GM23338 (cell line): ENCODE data around the gene PTPN13.

Source experiments
- CREB1 ChIP-seq: fragments of 250-450 bp; sonication (Bioruptor Pico); IDR thresholded peaks from 2 replicates; pipeline ENCODE4 v1.5.0; 2020; ENCODE audit warnings: low read depth, mild to moderate bottlenecking, moderate library complexity
- EZH2 ChIP-seq: fragments of 200-600 bp; sonication (generic); IDR thresholded peaks from one replicate; pipeline ENCODE4 v1.8.0; 2017; ENCODE audit warnings: antibody characterized with exemption, mild to moderate bottlenecking, low read depth; ENCODE audit not compliant: unreplicated experiment
- EZH2phosphoT487 ChIP-seq: fragments of 200-600 bp; sonication (generic); IDR thresholded peaks from one replicate; pipeline ENCODE4 v1.8.1; 2018; ENCODE audit warnings: antibody characterized with exemption; ENCODE audit not compliant: unreplicated experiment
- JUNB ChIP-seq: IDR thresholded peaks from one replicate; pipeline ENCODE4 v1.6.1; 2016; ENCODE audit warnings: antibody characterized with exemption; ENCODE audit not compliant: unreplicated experiment
- NANOG ChIP-seq: IDR thresholded peaks from 2 replicates; pipeline ENCODE4 v1.6.1; 2016; ENCODE audit warnings: antibody characterized with exemption, borderline replicate concordance
- POLR2AphosphoS5 ChIP-seq: IDR thresholded peaks from 2 replicates; pipeline ENCODE4 v1.6.1; 2016; ENCODE audit warnings: antibody characterized with exemption, low read depth
- STAT1 ChIP-seq: IDR thresholded peaks from one replicate; pipeline ENCODE4 v1.6.1; 2016; ENCODE audit warnings: antibody characterized with exemption; ENCODE audit not compliant: unreplicated experiment
- ZNF114 ChIP-seq: fragments of 250-450 bp; sonication (Bioruptor Pico); IDR thresholded peaks from 2 replicates; pipeline ENCODE4 v1.5.0; 2020; ENCODE audit warnings: mild to moderate bottlenecking, moderate library complexity
- ZNF331 ChIP-seq: fragments of 250-450 bp; sonication (Bioruptor Pico); IDR thresholded peaks from 2 replicates; pipeline ENCODE4 v1.5.0; 2020; ENCODE audit warnings: low read depth, mild to moderate bottlenecking, moderate library complexity
- TF ChIP-seq, protein P1 (sequence below), 2 experiments: fragments of 200-600 bp in 1 of 2; sonication (generic) in 1 of 2; conservative IDR thresholded peaks; 2 replicates each; pipeline versions ENCODE4 v1.5.1 to v1.6.1; 2016 to 2017; ENCODE audit warnings: antibody characterized with exemption in 2 of 2, low read depth in 2 of 2, mild to moderate bottlenecking in 2 of 2, moderate library complexity in 1 of 2
- TF ChIP-seq, protein P2 (sequence below): IDR thresholded peaks from one replicate; pipeline ENCODE4 v1.6.1; 2018; ENCODE audit warnings: antibody characterized with exemption; ENCODE audit not compliant: unreplicated experiment
- TF ChIP-seq, protein P3 (sequence below): fragments of 250-450 bp; sonication (Bioruptor Pico); IDR thresholded peaks from 2 replicates; pipeline ENCODE4 v1.5.0; 2020; ENCODE audit warnings: mild to moderate bottlenecking, moderate library complexity
- TF ChIP-seq, protein P4 (sequence below): IDR thresholded peaks from 2 replicates; pipeline ENCODE4 v1.6.1; 2016; ENCODE audit warnings: antibody characterized with exemption

DNA sequence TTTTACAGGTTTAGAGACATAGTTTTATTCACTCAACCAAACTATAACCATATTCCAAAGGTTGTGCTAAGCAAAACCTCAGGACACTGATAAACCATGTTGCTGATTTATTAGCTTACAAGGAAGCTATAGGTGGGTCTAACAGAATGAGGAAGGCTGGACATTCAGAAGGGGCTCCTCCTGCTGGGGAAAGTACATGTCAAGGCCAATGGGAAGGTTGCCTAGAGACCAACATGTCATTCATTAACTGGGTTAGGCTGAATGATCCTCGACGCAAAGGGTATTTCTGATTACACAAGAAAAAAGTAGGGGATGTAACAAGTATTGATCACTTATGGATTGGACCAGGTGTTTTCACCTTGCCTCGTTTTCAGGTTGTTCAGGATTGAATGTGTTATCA lies 224.7 kb downstream of the PTPN13 start:
- TF ChIP-seq, protein P1, sequence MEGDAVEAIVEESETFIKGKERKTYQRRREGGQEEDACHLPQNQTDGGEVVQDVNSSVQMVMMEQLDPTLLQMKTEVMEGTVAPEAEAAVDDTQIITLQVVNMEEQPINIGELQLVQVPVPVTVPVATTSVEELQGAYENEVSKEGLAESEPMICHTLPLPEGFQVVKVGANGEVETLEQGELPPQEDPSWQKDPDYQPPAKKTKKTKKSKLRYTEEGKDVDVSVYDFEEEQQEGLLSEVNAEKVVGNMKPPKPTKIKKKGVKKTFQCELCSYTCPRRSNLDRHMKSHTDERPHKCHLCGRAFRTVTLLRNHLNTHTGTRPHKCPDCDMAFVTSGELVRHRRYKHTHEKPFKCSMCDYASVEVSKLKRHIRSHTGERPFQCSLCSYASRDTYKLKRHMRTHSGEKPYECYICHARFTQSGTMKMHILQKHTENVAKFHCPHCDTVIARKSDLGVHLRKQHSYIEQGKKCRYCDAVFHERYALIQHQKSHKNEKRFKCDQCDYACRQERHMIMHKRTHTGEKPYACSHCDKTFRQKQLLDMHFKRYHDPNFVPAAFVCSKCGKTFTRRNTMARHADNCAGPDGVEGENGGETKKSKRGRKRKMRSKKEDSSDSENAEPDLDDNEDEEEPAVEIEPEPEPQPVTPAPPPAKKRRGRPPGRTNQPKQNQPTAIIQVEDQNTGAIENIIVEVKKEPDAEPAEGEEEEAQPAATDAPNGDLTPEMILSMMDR (conservative IDR thresholded peaks at IDR 0.05; ENCODE audit: low read depth in 2 of 2), result peak; percentile 45 to 50
- TF ChIP-seq POLR2AphosphoS5 (no peak), CREB1 (CRISPR knock-in tag) (no peak), EZH2 (no peak), JUNB (no peak), ZNF331 (CRISPR knock-in tag) (no peak), EZH2phosphoT487 (no peak), ZNF114 (CRISPR knock-in tag) (no peak), NANOG (no peak), STAT1 (no peak)
- TF ChIP-seq, protein P2, sequence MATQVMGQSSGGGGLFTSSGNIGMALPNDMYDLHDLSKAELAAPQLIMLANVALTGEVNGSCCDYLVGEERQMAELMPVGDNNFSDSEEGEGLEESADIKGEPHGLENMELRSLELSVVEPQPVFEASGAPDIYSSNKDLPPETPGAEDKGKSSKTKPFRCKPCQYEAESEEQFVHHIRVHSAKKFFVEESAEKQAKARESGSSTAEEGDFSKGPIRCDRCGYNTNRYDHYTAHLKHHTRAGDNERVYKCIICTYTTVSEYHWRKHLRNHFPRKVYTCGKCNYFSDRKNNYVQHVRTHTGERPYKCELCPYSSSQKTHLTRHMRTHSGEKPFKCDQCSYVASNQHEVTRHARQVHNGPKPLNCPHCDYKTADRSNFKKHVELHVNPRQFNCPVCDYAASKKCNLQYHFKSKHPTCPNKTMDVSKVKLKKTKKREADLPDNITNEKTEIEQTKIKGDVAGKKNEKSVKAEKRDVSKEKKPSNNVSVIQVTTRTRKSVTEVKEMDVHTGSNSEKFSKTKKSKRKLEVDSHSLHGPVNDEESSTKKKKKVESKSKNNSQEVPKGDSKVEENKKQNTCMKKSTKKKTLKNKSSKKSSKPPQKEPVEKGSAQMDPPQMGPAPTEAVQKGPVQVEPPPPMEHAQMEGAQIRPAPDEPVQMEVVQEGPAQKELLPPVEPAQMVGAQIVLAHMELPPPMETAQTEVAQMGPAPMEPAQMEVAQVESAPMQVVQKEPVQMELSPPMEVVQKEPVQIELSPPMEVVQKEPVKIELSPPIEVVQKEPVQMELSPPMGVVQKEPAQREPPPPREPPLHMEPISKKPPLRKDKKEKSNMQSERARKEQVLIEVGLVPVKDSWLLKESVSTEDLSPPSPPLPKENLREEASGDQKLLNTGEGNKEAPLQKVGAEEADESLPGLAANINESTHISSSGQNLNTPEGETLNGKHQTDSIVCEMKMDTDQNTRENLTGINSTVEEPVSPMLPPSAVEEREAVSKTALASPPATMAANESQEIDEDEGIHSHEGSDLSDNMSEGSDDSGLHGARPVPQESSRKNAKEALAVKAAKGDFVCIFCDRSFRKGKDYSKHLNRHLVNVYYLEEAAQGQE, result no peak
- TF ChIP-seq, protein P3, sequence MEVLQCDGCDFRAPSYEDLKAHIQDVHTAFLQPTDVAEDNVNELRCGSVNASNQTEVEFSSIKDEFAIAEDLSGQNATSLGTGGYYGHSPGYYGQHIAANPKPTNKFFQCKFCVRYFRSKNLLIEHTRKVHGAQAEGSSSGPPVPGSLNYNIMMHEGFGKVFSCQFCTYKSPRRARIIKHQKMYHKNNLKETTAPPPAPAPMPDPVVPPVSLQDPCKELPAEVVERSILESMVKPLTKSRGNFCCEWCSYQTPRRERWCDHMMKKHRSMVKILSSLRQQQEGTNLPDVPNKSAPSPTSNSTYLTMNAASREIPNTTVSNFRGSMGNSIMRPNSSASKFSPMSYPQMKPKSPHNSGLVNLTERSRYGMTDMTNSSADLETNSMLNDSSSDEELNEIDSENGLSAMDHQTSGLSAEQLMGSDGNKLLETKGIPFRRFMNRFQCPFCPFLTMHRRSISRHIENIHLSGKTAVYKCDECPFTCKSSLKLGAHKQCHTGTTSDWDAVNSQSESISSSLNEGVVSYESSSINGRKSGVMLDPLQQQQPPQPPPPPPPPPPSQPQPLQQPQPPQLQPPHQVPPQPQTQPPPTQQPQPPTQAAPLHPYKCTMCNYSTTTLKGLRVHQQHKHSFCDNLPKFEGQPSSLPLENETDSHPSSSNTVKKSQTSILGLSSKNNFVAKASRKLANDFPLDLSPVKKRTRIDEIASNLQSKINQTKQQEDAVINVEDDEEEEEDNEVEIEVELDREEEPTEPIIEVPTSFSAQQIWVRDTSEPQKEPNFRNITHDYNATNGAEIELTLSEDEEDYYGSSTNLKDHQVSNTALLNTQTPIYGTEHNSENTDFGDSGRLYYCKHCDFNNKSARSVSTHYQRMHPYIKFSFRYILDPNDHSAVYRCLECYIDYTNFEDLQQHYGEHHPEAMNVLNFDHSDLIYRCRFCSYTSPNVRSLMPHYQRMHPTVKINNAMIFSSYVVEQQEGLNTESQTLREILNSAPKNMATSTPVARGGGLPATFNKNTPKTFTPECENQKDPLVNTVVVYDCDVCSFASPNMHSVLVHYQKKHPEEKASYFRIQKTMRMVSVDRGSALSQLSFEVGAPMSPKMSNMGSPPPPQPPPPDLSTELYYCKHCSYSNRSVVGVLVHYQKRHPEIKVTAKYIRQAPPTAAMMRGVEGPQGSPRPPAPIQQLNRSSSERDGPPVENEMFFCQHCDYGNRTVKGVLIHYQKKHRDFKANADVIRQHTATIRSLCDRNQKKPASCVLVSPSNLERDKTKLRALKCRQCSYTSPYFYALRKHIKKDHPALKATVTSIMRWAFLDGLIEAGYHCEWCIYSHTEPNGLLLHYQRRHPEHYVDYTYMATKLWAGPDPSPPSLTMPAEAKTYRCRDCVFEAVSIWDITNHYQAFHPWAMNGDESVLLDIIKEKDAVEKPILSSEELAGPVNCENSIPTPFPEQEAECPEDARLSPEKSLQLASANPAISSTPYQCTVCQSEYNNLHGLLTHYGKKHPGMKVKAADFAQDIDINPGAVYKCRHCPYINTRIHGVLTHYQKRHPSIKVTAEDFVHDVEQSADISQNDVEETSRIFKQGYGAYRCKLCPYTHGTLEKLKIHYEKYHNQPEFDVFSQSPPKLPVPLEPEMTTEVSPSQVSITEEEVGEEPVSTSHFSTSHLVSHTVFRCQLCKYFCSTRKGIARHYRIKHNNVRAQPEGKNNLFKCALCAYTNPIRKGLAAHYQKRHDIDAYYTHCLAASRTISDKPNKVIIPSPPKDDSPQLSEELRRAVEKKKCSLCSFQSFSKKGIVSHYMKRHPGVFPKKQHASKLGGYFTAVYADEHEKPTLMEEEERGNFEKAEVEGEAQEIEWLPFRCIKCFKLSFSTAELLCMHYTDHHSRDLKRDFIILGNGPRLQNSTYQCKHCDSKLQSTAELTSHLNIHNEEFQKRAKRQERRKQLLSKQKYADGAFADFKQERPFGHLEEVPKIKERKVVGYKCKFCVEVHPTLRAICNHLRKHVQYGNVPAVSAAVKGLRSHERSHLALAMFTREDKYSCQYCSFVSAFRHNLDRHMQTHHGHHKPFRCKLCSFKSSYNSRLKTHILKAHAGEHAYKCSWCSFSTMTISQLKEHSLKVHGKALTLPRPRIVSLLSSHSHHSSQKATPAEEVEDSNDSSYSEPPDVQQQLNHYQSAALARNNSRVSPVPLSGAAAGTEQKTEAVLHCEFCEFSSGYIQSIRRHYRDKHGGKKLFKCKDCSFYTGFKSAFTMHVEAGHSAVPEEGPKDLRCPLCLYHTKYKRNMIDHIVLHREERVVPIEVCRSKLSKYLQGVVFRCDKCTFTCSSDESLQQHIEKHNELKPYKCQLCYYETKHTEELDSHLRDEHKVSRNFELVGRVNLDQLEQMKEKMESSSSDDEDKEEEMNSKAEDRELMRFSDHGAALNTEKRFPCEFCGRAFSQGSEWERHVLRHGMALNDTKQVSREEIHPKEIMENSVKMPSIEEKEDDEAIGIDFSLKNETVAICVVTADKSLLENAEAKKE (CRISPR knock-in tag), result no peak
- TF ChIP-seq, protein P4, sequence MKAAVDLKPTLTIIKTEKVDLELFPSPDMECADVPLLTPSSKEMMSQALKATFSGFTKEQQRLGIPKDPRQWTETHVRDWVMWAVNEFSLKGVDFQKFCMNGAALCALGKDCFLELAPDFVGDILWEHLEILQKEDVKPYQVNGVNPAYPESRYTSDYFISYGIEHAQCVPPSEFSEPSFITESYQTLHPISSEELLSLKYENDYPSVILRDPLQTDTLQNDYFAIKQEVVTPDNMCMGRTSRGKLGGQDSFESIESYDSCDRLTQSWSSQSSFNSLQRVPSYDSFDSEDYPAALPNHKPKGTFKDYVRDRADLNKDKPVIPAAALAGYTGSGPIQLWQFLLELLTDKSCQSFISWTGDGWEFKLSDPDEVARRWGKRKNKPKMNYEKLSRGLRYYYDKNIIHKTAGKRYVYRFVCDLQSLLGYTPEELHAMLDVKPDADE, result no peak
